BE2C (cell line): ENCODE data around the gene DENND6A.
"Not testable (repeated sequence)": the region's sequence is repeated elsewhere in the genome, so short reads cannot be mapped to it uniquely, and the experiment has no call there.

ENCODE experiments used
- DNase-seq: peaks from one replicate; pipeline ENCODE4 v3.0.0-alpha.2; 2020
- H3K27me3 ChIP-seq: fragments of 250-450 bp; sonication (Bioruptor Pico); 2 replicates; pipeline ENCODE4 v1.5.1; 2020; ENCODE audit warnings: mild to moderate bottlenecking
- H3K36me3 ChIP-seq: fragments of 250-450 bp; sonication (Bioruptor Pico); 2 replicates; pipeline ENCODE4 v1.5.1; 2020; ENCODE audit warnings: mild to moderate bottlenecking
- H3K4me1 ChIP-seq: fragments of 250-450 bp; sonication (Bioruptor Pico); 2 replicates; pipeline ENCODE4 v1.5.1; 2020
- H3K4me3 ChIP-seq: 2 replicates; pipeline ENCODE4 v1.5.1; 2011; ENCODE audit warnings: low read depth, low read length
- H3K9me3 ChIP-seq: fragments of 250-450 bp; sonication (Bioruptor Pico); 2 replicates; pipeline ENCODE4 v1.5.1; 2020
- CTCF ChIP-seq: IDR thresholded peaks from 2 replicates; pipeline ENCODE4 v1.5.1; 2012; ENCODE audit warnings: mild to moderate bottlenecking, low read depth, low read length

DENND6A gene

GRCh38 chr3:57616233-57616632, 76.6 kb downstream of the DENND6A start:
- H3K4me1 ChIP-seq, result no peaks in the 10 kb centered on the region
- H3K9me3 ChIP-seq, result no peaks in the 10 kb centered on the region
- H3K4me3 ChIP-seq, result no peak overlapping the region
- TF ChIP-seq CTCF, result no peak
- DNase-seq, result no peak
- no peaks in the 10 kb centered on the region for H3K27me3 ChIP-seq
- no peaks in the 10 kb centered on the region for H3K36me3 ChIP-seq

GRCh38 chr3:57611870-57612269, 81.0 kb downstream of the DENND6A start:
- not testable (repeated sequence) for H3K36me3 ChIP-seq

GRCh38 chr3:57605683-57606082, 87.2 kb downstream of the DENND6A start:
- no peaks in the 10 kb centered on the region for H3K36me3 ChIP-seq
- no peak for DNase-seq
- H3K4me1 ChIP-seq, result no peaks in the 10 kb centered on the region
- H3K9me3 ChIP-seq, result no peaks in the 10 kb centered on the region
- H3K4me3 ChIP-seq, result no peak overlapping the region
- TF ChIP-seq CTCF, result no peak
- H3K27me3 ChIP-seq, result no peaks in the 10 kb centered on the region

More at GRCh38 chr3:57611870-57612269, 81.0 kb downstream of the DENND6A start:
- H3K4me3 ChIP-seq, H3K9me3 ChIP-seq, H3K4me1 ChIP-seq, DNase-seq, H3K27me3 ChIP-seq: not testable (repeated sequence)

GRCh38 chr3:57604971-57605370, 87.9 kb downstream of the DENND6A start:
- TF ChIP-seq CTCF, result no peak
- Histone ChIP-seq H3K27me3 (no peaks in the 10 kb centered on the region), H3K4me3 (no peak overlapping the region), H3K4me1 (no peaks in the 10 kb centered on the region), H3K36me3 (no peaks in the 10 kb centered on the region), H3K9me3 (no peaks in the 10 kb centered on the region)
- no peak for DNase-seq

- no peak for DNase-seq
- Histone ChIP-seq H3K4me3 (no peak overlapping the region), H3K36me3 (no peaks in the 10 kb centered on the region), H3K4me1 (no peaks in the 10 kb centered on the region), H3K9me3 (no peaks in the 10 kb centered on the region), H3K27me3 (no peaks in the 10 kb centered on the region)
- no peak for TF ChIP-seq CTCF
Observed at GRCh38 chr3:57600195-57600594, 92.7 kb downstream of the DENND6A start.

- no peaks in the 10 kb centered on the region for H3K27me3 ChIP-seq
- no peaks in the 10 kb centered on the region for H3K9me3 ChIP-seq
- peak overlapping the region; percentile 73 for H3K4me3 ChIP-seq
- DNase-seq, result no peak
- H3K36me3 ChIP-seq, result no peaks in the 10 kb centered on the region
- no peak for TF ChIP-seq CTCF
- no peaks in the 10 kb centered on the region for H3K4me1 ChIP-seq
Observed at GRCh38 chr3:57598765-57599360, 94.0 kb downstream of the DENND6A start.
